Measurements from ENCODE around the gene LTO1. TPM values are rescaled to one million over a fixed set of nuclear protein-coding genes. Genes with fewer than 3 reads are reported as not detected.

LTO1 gene
- polyA plus RNA-seq, 1 experiment: 13.7 TPM

DNA sequence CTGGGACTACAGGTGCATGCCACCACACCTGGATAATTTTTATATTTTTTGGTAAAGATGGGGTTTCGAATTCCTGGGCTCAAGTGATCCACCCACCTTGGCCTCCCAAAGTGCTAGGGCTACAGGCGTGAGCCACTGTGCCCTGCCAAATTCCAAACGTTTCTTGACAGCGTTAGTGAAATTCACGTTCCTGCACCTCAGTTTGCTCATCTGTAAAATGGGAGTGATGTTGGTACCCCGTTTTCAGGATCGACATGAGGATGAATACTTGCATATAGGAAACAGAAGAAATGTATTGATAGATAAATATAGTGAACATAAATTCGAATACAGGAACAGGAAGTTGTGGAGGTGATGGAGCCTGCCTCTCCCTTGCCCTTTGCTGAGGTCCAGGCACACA, 10.2 kb upstream of the LTO1 start:
- no peak for DNase-seq (ENCODE audit: low read depth)
- Histone ChIP-seq H3K4me3 (ENCODE audit: low read depth, low read length) (no peak overlapping the region), H3K27me3 (ENCODE audit: control insufficient read depth, insufficient read depth, low read length) (no peaks in the 10 kb centered on the region), H3K36me3 (ENCODE audit: control insufficient read depth, insufficient read depth, low read length) (no peaks in the 10 kb centered on the region)
- ChIA-PET CTCF (interaction anchor here (0.6 to 4.7 kb wide), 13 partner anchors 9 to 586 kb away, joined by 3 to 29 read pairs (median 4); no protein-coding TSS in a partner anchor), POLR2A (no interaction called here)
- TF ChIP-seq, protein P1, sequence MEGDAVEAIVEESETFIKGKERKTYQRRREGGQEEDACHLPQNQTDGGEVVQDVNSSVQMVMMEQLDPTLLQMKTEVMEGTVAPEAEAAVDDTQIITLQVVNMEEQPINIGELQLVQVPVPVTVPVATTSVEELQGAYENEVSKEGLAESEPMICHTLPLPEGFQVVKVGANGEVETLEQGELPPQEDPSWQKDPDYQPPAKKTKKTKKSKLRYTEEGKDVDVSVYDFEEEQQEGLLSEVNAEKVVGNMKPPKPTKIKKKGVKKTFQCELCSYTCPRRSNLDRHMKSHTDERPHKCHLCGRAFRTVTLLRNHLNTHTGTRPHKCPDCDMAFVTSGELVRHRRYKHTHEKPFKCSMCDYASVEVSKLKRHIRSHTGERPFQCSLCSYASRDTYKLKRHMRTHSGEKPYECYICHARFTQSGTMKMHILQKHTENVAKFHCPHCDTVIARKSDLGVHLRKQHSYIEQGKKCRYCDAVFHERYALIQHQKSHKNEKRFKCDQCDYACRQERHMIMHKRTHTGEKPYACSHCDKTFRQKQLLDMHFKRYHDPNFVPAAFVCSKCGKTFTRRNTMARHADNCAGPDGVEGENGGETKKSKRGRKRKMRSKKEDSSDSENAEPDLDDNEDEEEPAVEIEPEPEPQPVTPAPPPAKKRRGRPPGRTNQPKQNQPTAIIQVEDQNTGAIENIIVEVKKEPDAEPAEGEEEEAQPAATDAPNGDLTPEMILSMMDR (IDR thresholded peaks at IDR 0.05; ENCODE audit: insufficient read depth, low read depth, low read length): no peak

- ChIA-PET POLR2A (no interaction called here), CTCF (interaction anchor here (0.9 to 4.7 kb wide), 5 partner anchors 116 to 511 kb away, joined by 4 to 29 read pairs (median 5); no protein-coding TSS in a partner anchor)
- TF ChIP-seq, protein P1 (IDR thresholded peaks at IDR 0.05; ENCODE audit: insufficient read depth, low read depth, low read length): no peak
- Histone ChIP-seq H3K36me3 (ENCODE audit: control insufficient read depth, insufficient read depth, low read length) (no peaks in the 10 kb centered on the region), H3K27me3 (ENCODE audit: control insufficient read depth, insufficient read depth, low read length) (no peaks in the 10 kb centered on the region), H3K4me3 (ENCODE audit: low read depth, low read length) (no peak overlapping the region)
- DNase-seq (ENCODE audit: low read depth): no peak
Observed at GRCh38 chr11:69684651-69685050, 9.5 kb upstream of the LTO1 start.

GRCh38 chr11:69683764-69684333, 8.7 kb upstream of the LTO1 start:
- no peak for DNase-seq (ENCODE audit: low read depth)
- Histone ChIP-seq H3K27me3 (ENCODE audit: control insufficient read depth, insufficient read depth, low read length) (no peaks in the 10 kb centered on the region), H3K36me3 (ENCODE audit: control insufficient read depth, insufficient read depth, low read length) (no peaks in the 10 kb centered on the region), H3K4me3 (ENCODE audit: low read depth, low read length) (no peak overlapping the region)
- POLR2A ChIA-PET: interaction anchor here (0.6 kb wide), 1 partner anchor 12 kb away, joined by 5 read pairs; no protein-coding TSS in a partner anchor
- TF ChIP-seq, protein P1 (IDR thresholded peaks at IDR 0.05; ENCODE audit: insufficient read depth, low read depth, low read length): peak; percentile 40
- CTCF ChIA-PET: interaction anchor here (0.9 to 4.7 kb wide), 7 partner anchors 45 to 584 kb away, joined by 3 to 29 read pairs (median 4); no protein-coding TSS in a partner anchor

DNA sequence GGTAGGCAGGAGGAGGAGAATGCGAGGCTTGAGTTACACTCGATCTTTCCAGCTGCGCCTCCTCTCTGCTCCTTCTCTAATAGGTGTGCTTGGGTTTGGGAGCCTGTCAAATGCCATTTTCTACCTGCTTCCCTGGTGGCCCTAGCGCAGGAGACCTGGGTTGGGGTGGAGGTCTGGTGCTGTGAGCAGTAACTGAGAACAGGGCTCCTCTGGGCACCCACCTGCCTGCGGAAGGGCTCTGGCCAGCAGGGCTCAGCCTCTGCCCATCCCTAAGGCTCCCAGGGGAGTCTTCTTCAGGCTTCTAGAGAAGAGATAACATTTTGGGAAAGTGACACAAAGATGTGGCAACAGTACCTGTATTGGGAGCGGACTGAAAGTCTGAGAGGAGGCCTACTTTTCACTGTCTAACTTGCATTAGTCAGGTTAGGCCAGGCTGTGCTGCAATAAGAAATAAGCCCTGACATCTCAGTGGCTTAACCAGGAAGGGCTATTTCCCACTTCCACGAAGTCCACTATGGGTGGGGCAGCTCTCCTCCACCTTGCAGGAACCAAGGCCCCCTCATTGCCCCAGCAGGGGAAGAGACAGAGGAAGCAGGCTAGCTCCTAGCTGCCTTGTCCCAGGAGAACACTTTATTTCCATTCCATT, 7.7 kb upstream of the LTO1 start:
- TF ChIP-seq, protein P1 (IDR thresholded peaks at IDR 0.05; ENCODE audit: insufficient read depth, low read depth, low read length): no peak
- POLR2A ChIA-PET: no interaction called here
- CTCF ChIA-PET: interaction anchor here (0.6 to 4.1 kb wide), 4 partner anchors 14 to 577 kb away, joined by 3 to 15 read pairs (median 4); no protein-coding TSS in a partner anchor
- H3K27me3 ChIP-seq (ENCODE audit: control insufficient read depth, insufficient read depth, low read length): no peaks in the 10 kb centered on the region
- no peak overlapping the region for H3K4me3 ChIP-seq (ENCODE audit: low read depth, low read length)
- H3K36me3 ChIP-seq (ENCODE audit: control insufficient read depth, insufficient read depth, low read length): no peaks in the 10 kb centered on the region
- no peak for DNase-seq (ENCODE audit: low read depth)

- DNase-seq (ENCODE audit: low read depth): no peak
- Histone ChIP-seq H3K36me3 (ENCODE audit: control insufficient read depth, insufficient read depth, low read length) (no peaks in the 10 kb centered on the region), H3K27me3 (ENCODE audit: control insufficient read depth, insufficient read depth, low read length) (no peaks in the 10 kb centered on the region), H3K4me3 (ENCODE audit: low read depth, low read length) (no peak overlapping the region)
- TF ChIP-seq, protein P1 (IDR thresholded peaks at IDR 0.05; ENCODE audit: insufficient read depth, low read depth, low read length): no peak
- ChIA-PET POLR2A (no interaction called here), CTCF (interaction anchor here (0.6 kb wide), 1 partner anchor 13 kb away, joined by 3 read pairs; no protein-coding TSS in a partner anchor)
Observed at GRCh38 chr11:69682221-69682620, 7.1 kb upstream of the LTO1 start.

Measured in BJ (cell line).